Spleen (tissue), 13 donors: ENCODE measurements around the gene IFNL4. TPM values are rescaled to one million over a fixed set of nuclear protein-coding genes. Genes with fewer than 3 reads are reported as not detected.

ENCODE experiments used
- DNase-seq: peaks from one replicate; pipeline ENCODE4 v3.0.0-alpha.2; 2020
- H3K27ac ChIP-seq, 8 donors: fragments of 200-600 bp; sonication (generic) in 7 of 8; 1 replicate in 4 of 8; 2 replicates in 4 of 8; pipeline versions ENCODE4 v1.5.0 to v1.8.0; 2016 to 2021; ENCODE audit warnings: inconsistent platforms in 4 of 8, mild to moderate bottlenecking in 4 of 8, moderate library complexity in 1 of 8
- H3K27me3 ChIP-seq, 7 donors: fragments of 200-600 bp; sonication (generic) in 6 of 7; replicated peaks in 1 of 7; 1 replicate in 4 of 7; 2 replicates in 3 of 7; pipeline versions ENCODE4 v1.5.0 to v1.8.0; 2016 to 2021; ENCODE audit warnings: inconsistent platforms in 3 of 7, mild to moderate bottlenecking in 1 of 7
- H3K36me3 ChIP-seq, 6 donors: fragments of 200-600 bp; sonication (generic) in 5 of 6; 1 replicate in 4 of 6; 2 replicates in 2 of 6; pipeline versions ENCODE4 v1.5.0 to v1.8.0; 2016 to 2021; ENCODE audit warnings: inconsistent platforms in 2 of 6
- H3K4me1 ChIP-seq, 6 donors: fragments of 200-600 bp; sonication (generic) in 5 of 6; 1 replicate in 3 of 6; 2 replicates in 3 of 6; pipeline versions ENCODE4 v1.5.0 to v1.8.0; 2016 to 2021; ENCODE audit warnings: inconsistent platforms in 3 of 6
- H3K4me3 ChIP-seq, 8 donors: fragments of 200-600 bp; sonication (generic) in 7 of 8; 1 replicate in 4 of 8; 2 replicates in 4 of 8; pipeline versions ENCODE4 v1.5.0 to v1.8.0; 2016 to 2021; ENCODE audit warnings: inconsistent platforms in 4 of 8, mild to moderate bottlenecking in 4 of 8, moderate library complexity in 2 of 8
- H3K9me3 ChIP-seq, 8 donors: fragments of 200-600 bp; sonication (generic) in 7 of 8; 1 replicate in 4 of 8; 2 replicates in 4 of 8; pipeline versions ENCODE4 v1.5.0 to v1.8.0; 2016 to 2021; ENCODE audit warnings: inconsistent platforms in 4 of 8
- POLR2A ChIP-seq, 3 donors: fragments of 450-650 bp; IDR thresholded peaks; one replicate each; pipeline ENCODE4 v1.5.1; 2017; ENCODE audit warnings: antibody characterized with exemption in 3 of 3, mild to moderate bottlenecking in 1 of 3
- POLR2AphosphoS5 ChIP-seq, 3 donors: sonication (generic); formaldehyde crosslinking; IDR thresholded peaks; one replicate each; pipeline ENCODE4 v1.5.1; 2017; ENCODE audit warnings: antibody characterized with exemption in 3 of 3
- WGBS, 5 donors: extraction: QIAGEN DNeasy Blood & Tissue Kit in 3 of 5; methylation state at CpG; one replicate each; pipeline versions ENCODE4 v1.1.5 to v1.1.7; 2013 to 2018; 5-methylcytosine and 5-hydroxymethylcytosine counted together
- intact Hi-C: fragments of 100-400 bp; cut with DNase I; formaldehyde crosslinking; loops from one replicate; pipeline ENCODE4 v1.15.0; 2023; ENCODE audit warnings: low total_unique reads
- long read RNA-seq, 2 donors: transcript quantifications; one replicate each; lab custom pipeline, GENCODE V29; 2026
- polyA plus RNA-seq, 3 donors: library from polyadenylated mRNA; stranded (reverse); fragments of 200-250 nt; gene quantifications; one replicate each; pipeline ENCODE4 v1.2.1, GENCODE V29; 2013
- total RNA-seq, 7 donors: library from RNA; depleted of rRNA in 3 of 7; stranded (reverse); fragments of >200 nt in 3 of 7; fragmentation: NEBNext Ultra II Directional in 4 of 7; extraction: Animal tissue kit (Norgen Biotek cat#: 25700) in 4 of 7; gene quantifications; one replicate each; pipeline versions ENCODE4 v1.1.0 to v1.2.1, GENCODE V29; 2016 to 2021
- TF ChIP-seq, protein P1 (sequence below), 11 experiments: fragments of 200-600 bp in 7 of 11; fragments of 450-650 bp in 4 of 11; sonication (generic) in 4 of 11; IDR thresholded peaks in 8 of 11; conservative IDR thresholded peaks in 3 of 11; 1 replicate in 7 of 11; 2 replicates in 4 of 11; pipeline versions ENCODE4 v1.4.0 to v1.8.0; 2016 to 2021; ENCODE audit warnings: antibody characterized with exemption in 11 of 11, inconsistent platforms in 4 of 11, mild to moderate bottlenecking in 1 of 11
- donor health status: healthy with polysubstance abuse.
- donor health status: DM: no; HTN: no; CAD: no; lungs with moderate emphysema.
- donor health status: DM: no; HTN: no; CAD: no.
- donor health status: Bipolar disorder and iron deficiency.
- donor health status: healthy.
- donor health status: DM: no; HTN: no; CAD: no.
- donor health status: DM: yes; HTN: yes; CAD: no.

IFNL4 gene
- total RNA-seq (not detected), polyA plus RNA-seq (not detected)
- long read RNA-seq, donor 1 = 0 reads
- long read RNA-seq, donor 2 = 0 reads

DNA sequence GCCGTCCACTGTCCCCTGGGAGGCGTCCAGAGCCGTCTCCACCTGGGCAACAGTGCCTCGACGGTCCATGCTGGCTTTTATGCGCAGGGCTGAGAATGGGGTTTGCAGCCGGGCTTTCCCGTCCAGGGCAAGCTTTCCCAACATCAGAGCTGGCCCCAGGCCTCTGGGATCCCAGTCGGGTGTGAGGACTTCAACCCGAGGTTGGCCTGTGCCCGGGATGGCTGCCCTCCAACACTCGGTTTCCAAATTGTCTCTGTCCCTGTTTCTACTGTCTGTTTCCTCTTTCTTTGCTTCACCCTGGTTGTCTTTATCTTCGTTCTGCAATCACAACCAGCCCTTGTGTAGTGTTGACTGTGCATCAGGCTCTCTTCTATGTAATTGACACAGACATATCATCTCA, at the start of gene IFNL4:
Gene IFNL4, minus strand, starts transcription at position 51 of the 400 bp plus-strand sequence.
- no peaks in the 10 kb centered on the region for H3K9me3 ChIP-seq
- H3K4me1 ChIP-seq = peaks cover 0 to 16% (median 9%) of the 10 kb centered on the region in 6 donors
- H3K27me3 ChIP-seq = peaks cover 0 to 49% (median 23%) of the 10 kb centered on the region in 7 donors
- peak within 1 kb of the TSS in 3 of 8 donors; percentile 7 to 39 (median 11) for H3K4me3 ChIP-seq
- intact Hi-C loops = no loop called here
- H3K36me3 ChIP-seq = no peaks in the 10 kb centered on the region
- DNase-seq = no peak
- no peak within 1 kb of the TSS for H3K27ac ChIP-seq
- WGBS, 5 donors = 59 to 77% (median 71%) methylated on average over 11 to 13 of the region's 13 CpGs
- TF ChIP-seq, protein P1, sequence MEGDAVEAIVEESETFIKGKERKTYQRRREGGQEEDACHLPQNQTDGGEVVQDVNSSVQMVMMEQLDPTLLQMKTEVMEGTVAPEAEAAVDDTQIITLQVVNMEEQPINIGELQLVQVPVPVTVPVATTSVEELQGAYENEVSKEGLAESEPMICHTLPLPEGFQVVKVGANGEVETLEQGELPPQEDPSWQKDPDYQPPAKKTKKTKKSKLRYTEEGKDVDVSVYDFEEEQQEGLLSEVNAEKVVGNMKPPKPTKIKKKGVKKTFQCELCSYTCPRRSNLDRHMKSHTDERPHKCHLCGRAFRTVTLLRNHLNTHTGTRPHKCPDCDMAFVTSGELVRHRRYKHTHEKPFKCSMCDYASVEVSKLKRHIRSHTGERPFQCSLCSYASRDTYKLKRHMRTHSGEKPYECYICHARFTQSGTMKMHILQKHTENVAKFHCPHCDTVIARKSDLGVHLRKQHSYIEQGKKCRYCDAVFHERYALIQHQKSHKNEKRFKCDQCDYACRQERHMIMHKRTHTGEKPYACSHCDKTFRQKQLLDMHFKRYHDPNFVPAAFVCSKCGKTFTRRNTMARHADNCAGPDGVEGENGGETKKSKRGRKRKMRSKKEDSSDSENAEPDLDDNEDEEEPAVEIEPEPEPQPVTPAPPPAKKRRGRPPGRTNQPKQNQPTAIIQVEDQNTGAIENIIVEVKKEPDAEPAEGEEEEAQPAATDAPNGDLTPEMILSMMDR (IDR thresholded peaks at IDR 0.05 in 8 of 11, conservative IDR thresholded peaks at IDR 0.05 in 3 of 11) = no peak
- TF ChIP-seq POLR2A (IDR thresholded peaks at IDR 0.05) (no peak), POLR2AphosphoS5 (IDR thresholded peaks at IDR 0.05) (no peak)

- H3K27ac ChIP-seq = peak overlapping the region in 4 of 8 donors; percentile 25 to 71 (median 56)
- H3K4me1 ChIP-seq = peaks cover 0 to 13% (median 3%) of the 10 kb centered on the region in 6 donors
- peak; percentile 91 for DNase-seq
- intact Hi-C loops = no loop called here
- TF ChIP-seq POLR2A (IDR thresholded peaks at IDR 0.05) (no peak), POLR2AphosphoS5 (IDR thresholded peaks at IDR 0.05) (peak in 2 of 3 donors; percentile 38 to 71)
- H3K9me3 ChIP-seq = no peaks in the 10 kb centered on the region
- H3K4me3 ChIP-seq = peak overlapping the region in 3 of 8 donors; percentile 4 to 44 (median 4)
- H3K27me3 ChIP-seq = peaks cover 0 to 25% (median 3%) of the 10 kb centered on the region in 7 donors
- no peaks in the 10 kb centered on the region for H3K36me3 ChIP-seq
- WGBS, 5 donors = 42 to 50% (median 46%) methylated on average over 12 to 17 of the region's 17 CpGs
Observed at GRCh38 chr19:39297931-39298634, 49.4 kb upstream of the IFNL4 start.

- H3K4me1 ChIP-seq = peaks cover 0 to 13% (median 3%) of the 10 kb centered on the region in 6 donors
- intact Hi-C loops = no loop called here
- H3K27ac ChIP-seq = no peak overlapping the region
- H3K27me3 ChIP-seq = peaks cover 0 to 25% (median 3%) of the 10 kb centered on the region in 7 donors
- WGBS, 5 donors = 88 to 92% (median 90%) methylated on average over 4 of the region's 4 CpGs
- no peaks in the 10 kb centered on the region for H3K9me3 ChIP-seq
- peak; percentile 5 for DNase-seq
- TF ChIP-seq POLR2A (IDR thresholded peaks at IDR 0.05) (no peak), POLR2AphosphoS5 (IDR thresholded peaks at IDR 0.05) (no peak)
- TF ChIP-seq, protein P1 (IDR thresholded peaks at IDR 0.05 in 8 of 11, conservative IDR thresholded peaks at IDR 0.05 in 3 of 11) = no peak
- no peak overlapping the region for H3K4me3 ChIP-seq
- no peaks in the 10 kb centered on the region for H3K36me3 ChIP-seq
Observed at GRCh38 chr19:39296906-39297305, 48.2 kb upstream of the IFNL4 start.

DNA sequence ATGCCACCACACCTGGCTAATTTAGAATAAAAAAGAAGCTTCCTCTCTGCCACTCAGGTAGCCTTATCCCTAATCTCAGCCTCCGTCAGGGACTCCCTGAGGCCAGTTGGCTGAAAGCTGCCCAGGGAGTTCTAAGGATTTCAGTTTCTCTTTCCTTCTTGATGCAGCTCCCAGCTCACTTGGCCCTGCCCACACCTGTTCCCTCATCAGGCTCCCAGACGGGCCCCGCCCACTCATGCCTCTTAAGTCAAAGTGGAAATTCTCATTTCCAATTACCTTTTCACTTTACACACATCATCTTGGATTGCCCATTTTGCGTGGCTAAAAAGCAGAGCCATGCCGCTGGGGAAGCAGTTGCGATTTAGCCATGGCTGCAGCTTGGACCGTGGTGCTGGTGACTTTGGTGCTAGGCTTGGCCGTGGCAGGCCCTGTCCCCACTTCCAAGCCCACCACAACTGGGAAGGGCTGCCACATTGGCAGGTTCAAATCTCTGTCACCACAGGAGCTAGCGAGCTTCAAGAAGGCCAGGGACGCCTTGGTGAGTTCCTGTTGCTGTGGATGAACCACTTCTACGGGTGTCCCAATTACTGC, 47.5 kb upstream of the IFNL4 start, which contains the start of gene IFNL1:
Gene IFNL1, plus strand, starts transcription at position 353 of the 591 bp plus-strand sequence. Its CDS starts 15 bp downstream, at position 368.
- no peaks in the 10 kb centered on the region for H3K9me3 ChIP-seq
- H3K36me3 ChIP-seq = no peaks in the 10 kb centered on the region
- no peak within 1 kb of the TSS for H3K27ac ChIP-seq
- H3K4me3 ChIP-seq = no peak within 1 kb of the TSS
- intact Hi-C loops = no loop called here
- peaks cover 0 to 13% (median 3%) of the 10 kb centered on the region in 6 donors for H3K4me1 ChIP-seq
- peaks cover 0 to 25% (median 3%) of the 10 kb centered on the region in 7 donors for H3K27me3 ChIP-seq
- WGBS, 5 donors = 85 to 89% (median 88%) methylated on average over 9 to 11 of the region's 11 CpGs
- DNase-seq = peak; percentile 42
- TF ChIP-seq POLR2AphosphoS5 (IDR thresholded peaks at IDR 0.05) (no peak), POLR2A (IDR thresholded peaks at IDR 0.05) (no peak)
- TF ChIP-seq, protein P1 (IDR thresholded peaks at IDR 0.05 in 8 of 11, conservative IDR thresholded peaks at IDR 0.05 in 3 of 11) = no peak
